ENCODE data around the gene GADD45GIP1. TPM values are rescaled to one million over a fixed set of nuclear protein-coding genes. Genes with fewer than 3 reads are reported as not detected.

The GADD45GIP1 gene
- total RNA-seq, 6 experiments from 2014 or later, result 7.7 to 29.3 (median 10.0) TPM

DNA sequence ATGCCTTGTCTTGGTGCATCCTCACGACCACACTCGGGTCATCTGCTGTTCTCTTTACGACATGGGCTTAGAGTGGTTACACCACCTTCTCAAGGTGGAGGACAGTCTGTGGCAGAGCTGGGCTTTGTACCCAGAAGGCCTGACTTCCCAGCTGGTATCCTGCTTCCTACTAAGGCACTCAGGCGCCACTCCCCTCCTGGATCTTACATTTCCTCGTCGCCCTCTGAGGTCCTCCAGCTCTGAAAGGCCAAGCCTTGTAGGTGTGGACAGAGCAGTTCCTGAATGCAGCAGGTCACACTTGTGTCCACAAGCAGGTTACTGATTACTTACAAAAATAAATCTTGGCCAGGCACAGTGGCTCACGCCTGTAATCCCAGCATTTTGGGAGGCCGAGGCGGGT is 49.9 kb downstream of the GADD45GIP1 start:
- Histone ChIP-seq H3K4me1 (no peaks in the 10 kb centered on the region), H3K9me3 (no peaks in the 10 kb centered on the region), H3K36me3 (no peaks in the 10 kb centered on the region), H3K27me3 (no peaks in the 10 kb centered on the region), H3K4me3 (no peak overlapping the region), H3K27ac (no peak overlapping the region)
- no peak for DNase-seq
- intact Hi-C loops (cut with DNase I), result no loop called here
- TF ChIP-seq, protein P1, sequence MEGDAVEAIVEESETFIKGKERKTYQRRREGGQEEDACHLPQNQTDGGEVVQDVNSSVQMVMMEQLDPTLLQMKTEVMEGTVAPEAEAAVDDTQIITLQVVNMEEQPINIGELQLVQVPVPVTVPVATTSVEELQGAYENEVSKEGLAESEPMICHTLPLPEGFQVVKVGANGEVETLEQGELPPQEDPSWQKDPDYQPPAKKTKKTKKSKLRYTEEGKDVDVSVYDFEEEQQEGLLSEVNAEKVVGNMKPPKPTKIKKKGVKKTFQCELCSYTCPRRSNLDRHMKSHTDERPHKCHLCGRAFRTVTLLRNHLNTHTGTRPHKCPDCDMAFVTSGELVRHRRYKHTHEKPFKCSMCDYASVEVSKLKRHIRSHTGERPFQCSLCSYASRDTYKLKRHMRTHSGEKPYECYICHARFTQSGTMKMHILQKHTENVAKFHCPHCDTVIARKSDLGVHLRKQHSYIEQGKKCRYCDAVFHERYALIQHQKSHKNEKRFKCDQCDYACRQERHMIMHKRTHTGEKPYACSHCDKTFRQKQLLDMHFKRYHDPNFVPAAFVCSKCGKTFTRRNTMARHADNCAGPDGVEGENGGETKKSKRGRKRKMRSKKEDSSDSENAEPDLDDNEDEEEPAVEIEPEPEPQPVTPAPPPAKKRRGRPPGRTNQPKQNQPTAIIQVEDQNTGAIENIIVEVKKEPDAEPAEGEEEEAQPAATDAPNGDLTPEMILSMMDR (IDR thresholded peaks at IDR 0.05), result no peak
- no peak for TF ChIP-seq POLR2A (IDR thresholded peaks at IDR 0.05)
- 79% methylated on average over 6 of the region's 9 CpGs for WGBS (ENCODE audit: insufficient coverage, low coverage, low lambda C conversion rate, missing lambda C conversion rate)
- peak in 1 of 4 donors; percentile 20 for ATAC-seq

Small RNA genes within 50 kb of the gene (microRNA-seq; reads per million reads assigned to microRNA genes)
- 0 reads per million in 2 donors for gene MIR5695
- 4.9 to 6.4 reads per million in 2 donors for gene MIR6515

Small RNA genes within 50 kb of the gene (small RNA-seq; reads per million reads assigned to genes)
- gene MIR5695 (0 to 0.39 reads per million in 2 experiments), gene MIR6515 (0.26 to 1.3 reads per million in 2 experiments)

Other genes with a start within 250 kb of the GADD45GIP1 start
- gene TNPO2, start 233.3 kb downstream of the GADD45GIP1 start, total RNA-seq, result 10 to 100 TPM; 14.8 to 28.7 (median 19.6) TPM
- 100 to 1,000 TPM in 4 of 6 experiments, 10 to 100 TPM in 2; 69.8 to 244 (median 106) TPM for gene TRIR, start 222.5 kb downstream of the GADD45GIP1 start, total RNA-seq
- 10 to 100 TPM; 22.3 to 35.8 (median 25.8) TPM for gene GET3, start 219.7 kb downstream of the GADD45GIP1 start, total RNA-seq
- not detected for gene BEST2, start 205.4 kb downstream of the GADD45GIP1 start, total RNA-seq
- 10 to 100 TPM; 16.6 to 34.5 (median 17.6) TPM for gene HOOK2, start 181.7 kb downstream of the GADD45GIP1 start, total RNA-seq
- gene JUNB, start 165.7 kb downstream of the GADD45GIP1 start, total RNA-seq, result 100 to 1,000 TPM in 2 of 6 experiments, 10 to 100 TPM in 4; 10.2 to 378 (median 66.0) TPM
- gene PRDX2, start 155.4 kb downstream of the GADD45GIP1 start, total RNA-seq, result 100 to 1,000 TPM; 164 to 466 (median 202) TPM
- 1 to 10 TPM in 3 of 6 experiments, under 1 TPM in 2, not detected in 1; 0.62 to 2.0 (median 1.2) TPM for gene THSD8, start 155.2 kb downstream of the GADD45GIP1 start, total RNA-seq
- 1 to 10 TPM; 2.1 to 7.1 (median 3.7) TPM for gene RNASEH2A, start 150.6 kb downstream of the GADD45GIP1 start, total RNA-seq
- gene RTBDN, start 122.6 kb downstream of the GADD45GIP1 start, total RNA-seq, result not detected
- under 1 TPM in 4 of 6 experiments, not detected in 2; 0.06 to 0.49 (median 0.34) TPM for gene MAST1, start 118.7 kb downstream of the GADD45GIP1 start, total RNA-seq
- 10 to 100 TPM; 18.2 to 36.3 (median 26.8) TPM for gene DNASE2, start 75.8 kb downstream of the GADD45GIP1 start, total RNA-seq
- 1 to 10 TPM in 1 of 6 experiments, under 1 TPM in 2, not detected in 3; 0.32 to 1.7 (median 0.44) TPM for gene KLF1, start 70.0 kb downstream of the GADD45GIP1 start, total RNA-seq
- 100 to 1,000 TPM in 1 of 6 experiments, 10 to 100 TPM in 5; 42.2 to 119 (median 59.5) TPM for gene GCDH, start 66.1 kb downstream of the GADD45GIP1 start, total RNA-seq
- under 1 TPM in 1 of 6 experiments, not detected in 5; 0.18 TPM for gene SYCE2, start 37.9 kb downstream of the GADD45GIP1 start, total RNA-seq
- gene FARSA, start 23.5 kb downstream of the GADD45GIP1 start, total RNA-seq, result 10 to 100 TPM; 22.9 to 46.2 (median 29.0) TPM
- 1,000 to 10,000 TPM in 3 of 6 experiments, 100 to 1,000 TPM in 3; 771 to 1,471 (median 1,008) TPM for gene CALR, start 18.6 kb downstream of the GADD45GIP1 start, total RNA-seq
- 10 to 100 TPM; 37.8 to 69.0 (median 52.9) TPM for gene RAD23A, start 11.4 kb downstream of the GADD45GIP1 start, total RNA-seq
- gene DAND5, start 12.4 kb upstream of the GADD45GIP1 start, total RNA-seq, result not detected
- 10 to 100 TPM; 20.3 to 40.0 (median 26.7) TPM for gene NFIX, start 38.3 kb upstream of the GADD45GIP1 start, total RNA-seq
- gene LYL1, start 145.6 kb upstream of the GADD45GIP1 start, total RNA-seq, result 1 to 10 TPM; 1.1 to 3.7 (median 2.3) TPM
- gene TRMT1, start 159.5 kb upstream of the GADD45GIP1 start, total RNA-seq, result 10 to 100 TPM; 15.0 to 20.5 (median 17.2) TPM
- 10 to 100 TPM; 19.2 to 30.3 (median 26.4) TPM for gene NACC1, start 161.0 kb upstream of the GADD45GIP1 start, total RNA-seq
- gene STX10, start 193.2 kb upstream of the GADD45GIP1 start, total RNA-seq, result 10 to 100 TPM; 18.2 to 41.5 (median 23.4) TPM
- 10 to 100 TPM; 19.1 to 86.6 (median 23.8) TPM for gene IER2, start 193.2 kb upstream of the GADD45GIP1 start, total RNA-seq

All from right lobe of liver (tissue), 6 donors.